SK-N-SH (cell line): ENCODE data around the gene ITGAE.

ENCODE experiments used
- EZH2phosphoT487 ChIP-seq: fragments of 200-600 bp; sonication (generic); IDR thresholded peaks from 2 replicates; pipeline ENCODE4 v1.6.1; 2017; ENCODE audit warnings: low read depth, mixed run types, mild to moderate bottlenecking, antibody characterized with exemption, moderate library complexity, borderline replicate concordance
- FOXJ3 ChIP-seq: sonication (generic); formaldehyde crosslinking; IDR thresholded peaks from 2 replicates; pipeline ENCODE4 v1.5.1; 2020; ENCODE audit warnings: mild to moderate bottlenecking, missing genetic modification reagents
- RAD21 ChIP-seq: IDR thresholded peaks from 2 replicates; pipeline ENCODE4 v1.6.1; 2012; ENCODE audit warnings: mild to moderate bottlenecking, low read length
- RXRA ChIP-seq: IDR thresholded peaks from 2 replicates; pipeline ENCODE4 v1.4.0; 2012; ENCODE audit warnings: low read depth, mild to moderate bottlenecking, borderline replicate concordance
- YY1 ChIP-seq: IDR thresholded peaks from 2 replicates; pipeline ENCODE4 v1.4.0; 2012; ENCODE audit warnings: low read depth, mild to moderate bottlenecking
- TF ChIP-seq, protein P1 (sequence below): IDR thresholded peaks from 2 replicates; pipeline ENCODE4 v1.4.0; 2012; ENCODE audit warnings: low read depth
- TF ChIP-seq, protein P2 (sequence below): fragments of 200-600 bp; sonication (generic); IDR thresholded peaks from 2 replicates; pipeline ENCODE4 v1.6.1; 2017; ENCODE audit warnings: antibody characterized with exemption, mild to moderate bottlenecking, moderate library complexity

DNA sequence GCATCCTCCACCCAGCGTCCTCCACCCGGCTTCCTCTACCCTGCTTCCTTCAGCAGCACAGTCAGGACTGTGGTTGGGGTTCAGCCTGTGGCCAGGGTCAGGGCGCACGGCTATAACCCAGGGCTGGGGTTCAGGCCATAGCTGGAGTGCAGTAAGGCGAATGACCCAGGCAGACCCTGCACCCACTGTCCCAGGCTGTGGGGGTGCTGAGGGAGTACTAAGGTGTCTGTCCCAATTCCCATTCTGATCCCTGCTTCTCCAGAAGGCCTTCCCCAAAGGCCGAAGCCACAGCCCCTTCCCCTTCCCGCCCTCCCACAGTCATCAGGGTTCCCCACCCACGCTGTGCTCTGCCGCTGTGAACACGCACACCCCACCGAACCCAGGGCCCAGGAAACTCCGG, 119.9 kb downstream of the ITGAE start:
- TF ChIP-seq FOXJ3 (no peak), RXRA (no peak), RAD21 (no peak), EZH2phosphoT487 (no peak), YY1 (no peak)
- TF ChIP-seq, protein P1, sequence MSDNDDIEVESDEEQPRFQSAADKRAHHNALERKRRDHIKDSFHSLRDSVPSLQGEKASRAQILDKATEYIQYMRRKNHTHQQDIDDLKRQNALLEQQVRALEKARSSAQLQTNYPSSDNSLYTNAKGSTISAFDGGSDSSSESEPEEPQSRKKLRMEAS, result no peak
- TF ChIP-seq, protein P2, sequence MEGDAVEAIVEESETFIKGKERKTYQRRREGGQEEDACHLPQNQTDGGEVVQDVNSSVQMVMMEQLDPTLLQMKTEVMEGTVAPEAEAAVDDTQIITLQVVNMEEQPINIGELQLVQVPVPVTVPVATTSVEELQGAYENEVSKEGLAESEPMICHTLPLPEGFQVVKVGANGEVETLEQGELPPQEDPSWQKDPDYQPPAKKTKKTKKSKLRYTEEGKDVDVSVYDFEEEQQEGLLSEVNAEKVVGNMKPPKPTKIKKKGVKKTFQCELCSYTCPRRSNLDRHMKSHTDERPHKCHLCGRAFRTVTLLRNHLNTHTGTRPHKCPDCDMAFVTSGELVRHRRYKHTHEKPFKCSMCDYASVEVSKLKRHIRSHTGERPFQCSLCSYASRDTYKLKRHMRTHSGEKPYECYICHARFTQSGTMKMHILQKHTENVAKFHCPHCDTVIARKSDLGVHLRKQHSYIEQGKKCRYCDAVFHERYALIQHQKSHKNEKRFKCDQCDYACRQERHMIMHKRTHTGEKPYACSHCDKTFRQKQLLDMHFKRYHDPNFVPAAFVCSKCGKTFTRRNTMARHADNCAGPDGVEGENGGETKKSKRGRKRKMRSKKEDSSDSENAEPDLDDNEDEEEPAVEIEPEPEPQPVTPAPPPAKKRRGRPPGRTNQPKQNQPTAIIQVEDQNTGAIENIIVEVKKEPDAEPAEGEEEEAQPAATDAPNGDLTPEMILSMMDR, result no peak
